Measurements from ENCODE around the gene RABAC1. TPM values are rescaled to one million over a fixed set of nuclear protein-coding genes. Genes with fewer than 3 reads are reported as not detected.

RABAC1 gene
- total RNA-seq, 1 experiment from 2014 or later = 64.4 TPM

DNA sequence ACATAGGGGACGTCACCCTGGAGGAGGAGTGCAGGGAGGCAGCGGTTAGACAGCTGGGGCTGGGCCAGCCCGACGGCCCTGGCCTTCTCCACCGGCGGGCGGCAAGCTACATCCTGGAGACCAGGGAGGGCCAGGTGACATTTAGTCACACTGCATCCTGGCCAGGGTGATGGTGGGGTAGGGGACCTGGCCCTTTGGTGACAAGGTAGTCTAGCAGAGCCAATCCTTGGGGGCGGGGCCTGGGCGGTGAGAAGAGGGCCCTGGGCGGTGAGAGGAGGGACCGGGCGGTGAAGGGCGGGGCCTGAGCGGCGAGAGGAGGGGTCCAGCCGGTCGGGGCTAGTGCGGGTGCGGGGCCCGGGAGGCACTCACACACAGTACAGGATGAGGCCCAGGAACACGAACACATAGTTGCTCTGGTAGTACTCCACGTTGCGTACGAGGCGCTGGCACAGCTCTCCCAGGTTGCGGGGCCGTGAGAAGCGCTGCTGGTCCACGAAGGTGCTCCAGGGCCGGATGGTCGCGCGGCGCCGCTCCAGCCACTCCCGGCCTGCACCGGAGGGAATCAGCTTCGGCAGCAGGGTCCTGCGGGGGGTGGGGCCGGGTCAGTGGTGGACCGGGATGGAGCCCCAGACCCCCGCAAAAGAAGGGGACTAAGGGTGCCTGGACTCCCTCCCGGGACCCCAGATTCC is 610 bp downstream of the RABAC1 start:
- peaks cover 13% of the 10 kb centered on the region for H3K4me1 Mint-ChIP-seq (ENCODE audit: low read depth, unreplicated experiment)
- TSS peak; percentile 69 for BruUV-seq (replicated peaks)
- Histone ChIP-seq H3K36me3 (ENCODE audit: control insufficient read depth, insufficient read depth, low read length) (no peaks in the 10 kb centered on the region), H3K4me3 (ENCODE audit: low read depth, low read length) (peak overlapping the region; percentile 82), H3K27me3 (replicated peaks; ENCODE audit: control insufficient read depth, insufficient read depth, low read length) (no peaks in the 10 kb centered on the region), H3K4me1 (peaks cover 14% of the 10 kb centered on the region), H3K9me3 (no peaks in the 10 kb centered on the region)
- TF ChIP-seq, protein P1, sequence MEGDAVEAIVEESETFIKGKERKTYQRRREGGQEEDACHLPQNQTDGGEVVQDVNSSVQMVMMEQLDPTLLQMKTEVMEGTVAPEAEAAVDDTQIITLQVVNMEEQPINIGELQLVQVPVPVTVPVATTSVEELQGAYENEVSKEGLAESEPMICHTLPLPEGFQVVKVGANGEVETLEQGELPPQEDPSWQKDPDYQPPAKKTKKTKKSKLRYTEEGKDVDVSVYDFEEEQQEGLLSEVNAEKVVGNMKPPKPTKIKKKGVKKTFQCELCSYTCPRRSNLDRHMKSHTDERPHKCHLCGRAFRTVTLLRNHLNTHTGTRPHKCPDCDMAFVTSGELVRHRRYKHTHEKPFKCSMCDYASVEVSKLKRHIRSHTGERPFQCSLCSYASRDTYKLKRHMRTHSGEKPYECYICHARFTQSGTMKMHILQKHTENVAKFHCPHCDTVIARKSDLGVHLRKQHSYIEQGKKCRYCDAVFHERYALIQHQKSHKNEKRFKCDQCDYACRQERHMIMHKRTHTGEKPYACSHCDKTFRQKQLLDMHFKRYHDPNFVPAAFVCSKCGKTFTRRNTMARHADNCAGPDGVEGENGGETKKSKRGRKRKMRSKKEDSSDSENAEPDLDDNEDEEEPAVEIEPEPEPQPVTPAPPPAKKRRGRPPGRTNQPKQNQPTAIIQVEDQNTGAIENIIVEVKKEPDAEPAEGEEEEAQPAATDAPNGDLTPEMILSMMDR (IDR thresholded peaks at IDR 0.05; ENCODE audit: insufficient read depth in 1 of 2, low read depth in 1 of 2, low read length in 1 of 2, severe bottlenecking in 1 of 2, unreplicated experiment in 1 of 2) = no peak
- H3K27ac Mint-ChIP-seq (ENCODE audit: unreplicated experiment) = peak overlapping the region; percentile 81
- ChIA-PET CTCF (interaction anchor here (0.5 to 2.7 kb wide), 12 partner anchors 9 to 252 kb away, joined by 3 to 18 read pairs (median 4); partner anchors contain the start of gene RPS19), POLR2A (interaction anchor here (1.0 to 1.6 kb wide), 2 partner anchors 99 to 118 kb away, joined by 3 to 10 read pairs; partner anchors contain the start of gene ZNF574)
- intact Hi-C loops (cut with micrococcal nuclease; ENCODE audit: unreplicated experiment) = loop anchor here (1.0 kb wide), 4 partner anchors 74 to 284 kb away; partner anchors contain the start of gene GSK3A
- DNase-seq = peak; percentile 90 to 92
- H3K4me3 Mint-ChIP-seq (ENCODE audit: unreplicated experiment) = peak overlapping the region; percentile 78
- peaks cover 6% of the 10 kb centered on the region for H3K36me3 Mint-ChIP-seq (ENCODE audit: insufficient read depth, unreplicated experiment)
- H3K27me3 Mint-ChIP-seq (ENCODE audit: insufficient read depth, unreplicated experiment) = no peaks in the 10 kb centered on the region
- no peaks in the 10 kb centered on the region for H3K9me3 Mint-ChIP-seq (ENCODE audit: unreplicated experiment)

DNA sequence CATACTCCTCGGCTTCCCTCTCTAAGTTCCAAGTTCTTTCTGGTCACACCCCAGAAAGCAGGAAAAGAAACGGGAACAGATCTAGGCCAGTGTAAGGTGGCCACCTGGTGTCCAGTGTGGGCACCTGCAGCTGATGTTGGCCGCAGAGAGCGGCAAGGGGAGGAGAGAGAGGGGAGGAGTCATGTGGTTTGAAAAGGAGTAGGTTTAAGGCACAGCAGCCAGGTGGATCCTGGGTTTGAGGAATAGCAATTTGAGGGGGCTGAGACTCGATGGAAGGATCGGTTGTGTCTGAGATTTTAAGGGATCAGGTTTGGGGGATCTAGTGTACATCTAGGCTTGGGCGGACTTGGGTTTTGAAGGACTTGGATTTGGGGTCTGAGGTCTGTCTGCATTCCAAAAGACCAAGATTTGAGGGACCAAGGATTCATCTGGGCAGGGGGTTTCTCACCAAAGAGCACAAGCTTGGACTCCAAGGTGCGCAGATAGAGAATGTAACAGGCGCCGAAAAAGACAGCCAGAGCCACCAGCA is 1.2 kb downstream of the RABAC1 start:
- peak overlapping the region; percentile 82 for H3K4me3 ChIP-seq (ENCODE audit: low read depth, low read length)
- Mint-ChIP-seq H3K9me3 (ENCODE audit: unreplicated experiment) (no peaks in the 10 kb centered on the region), H3K27me3 (ENCODE audit: insufficient read depth, unreplicated experiment) (no peaks in the 10 kb centered on the region), H3K36me3 (ENCODE audit: insufficient read depth, unreplicated experiment) (peaks cover 6% of the 10 kb centered on the region), H3K4me3 (ENCODE audit: unreplicated experiment) (peak overlapping the region; percentile 78), H3K27ac (ENCODE audit: unreplicated experiment) (peak overlapping the region; percentile 81), H3K4me1 (ENCODE audit: low read depth, unreplicated experiment) (peaks cover 13% of the 10 kb centered on the region)
- CTCF ChIA-PET = interaction anchor here (0.5 to 2.7 kb wide), 6 partner anchors 26 to 98 kb away, joined by 3 to 18 read pairs (median 4); partner anchors contain the start of gene RPS19
- no peaks in the 10 kb centered on the region for H3K9me3 ChIP-seq
- H3K4me1 ChIP-seq = peaks cover 14% of the 10 kb centered on the region
- DNase-seq = peak; percentile 86 to 87
- intact Hi-C loops (cut with micrococcal nuclease; ENCODE audit: unreplicated experiment) = loop anchor here (1.0 kb wide), 1 partner anchor 85 kb away; no protein-coding TSS in a partner anchor
- no peaks in the 10 kb centered on the region for H3K27me3 ChIP-seq (replicated peaks; ENCODE audit: control insufficient read depth, insufficient read depth, low read length)
- BruUV-seq (replicated peaks) = TSS peak; percentile 59
- no peaks in the 10 kb centered on the region for H3K36me3 ChIP-seq (ENCODE audit: control insufficient read depth, insufficient read depth, low read length)
- TF ChIP-seq, protein P1 (IDR thresholded peaks at IDR 0.05; ENCODE audit: insufficient read depth in 1 of 2, low read depth in 1 of 2, low read length in 1 of 2, severe bottlenecking in 1 of 2, unreplicated experiment in 1 of 2) = peak; percentile 91 to 92
- POLR2A ChIA-PET = interaction anchor here (0.6 to 1.6 kb wide), 2 partner anchors 55 to 99 kb away, joined by 9 to 10 read pairs; no protein-coding TSS in a partner anchor

DNA sequence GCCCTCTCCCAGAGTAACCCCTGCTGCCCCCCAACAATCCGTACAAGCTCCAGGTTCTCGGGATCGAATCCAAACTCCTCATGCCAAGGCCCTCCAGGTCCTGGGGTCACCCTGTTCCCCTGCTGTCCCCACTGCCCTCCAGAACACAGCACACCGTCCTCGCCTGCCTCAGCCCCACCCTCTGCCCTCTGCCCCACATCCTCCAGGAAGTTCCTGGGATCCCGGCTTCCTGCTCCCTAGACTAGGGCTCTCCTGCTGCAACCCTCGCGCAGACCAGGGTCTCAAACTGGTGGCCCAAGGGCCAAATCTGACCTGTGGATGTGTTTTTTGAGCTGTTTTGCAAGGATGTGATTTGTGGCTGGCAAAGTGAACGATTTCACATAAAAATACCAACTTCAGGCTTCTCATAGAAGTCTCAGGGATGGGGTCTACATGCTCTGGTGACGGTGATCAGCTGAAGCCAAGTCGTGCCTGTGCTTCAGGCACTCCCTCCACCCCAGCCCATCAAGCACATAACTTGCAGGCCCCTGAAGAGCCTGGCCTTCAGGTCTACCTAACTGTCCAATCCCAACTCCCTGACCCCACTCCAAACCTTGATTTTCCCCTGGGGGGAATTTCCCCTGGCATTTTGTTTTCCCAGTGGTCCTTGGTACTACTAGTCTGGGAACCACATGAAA is 1.8 kb downstream of the RABAC1 start:
- Histone ChIP-seq H3K9me3 (no peaks in the 10 kb centered on the region), H3K4me3 (ENCODE audit: low read depth, low read length) (no peak overlapping the region), H3K27me3 (replicated peaks; ENCODE audit: control insufficient read depth, insufficient read depth, low read length) (no peaks in the 10 kb centered on the region), H3K4me1 (peaks cover 14% of the 10 kb centered on the region), H3K36me3 (ENCODE audit: control insufficient read depth, insufficient read depth, low read length) (no peaks in the 10 kb centered on the region)
- ChIA-PET POLR2A (interaction anchor here (0.6 kb wide), 1 partner anchor 56 kb away, joined by 9 read pairs; no protein-coding TSS in a partner anchor), CTCF (interaction anchor here (1.3 to 2.7 kb wide), 4 partner anchors 26 to 97 kb away, joined by 4 to 18 read pairs (median 10); partner anchors contain the start of gene RPS19)
- Mint-ChIP-seq H3K4me1 (ENCODE audit: low read depth, unreplicated experiment) (peaks cover 13% of the 10 kb centered on the region), H3K9me3 (ENCODE audit: unreplicated experiment) (no peaks in the 10 kb centered on the region), H3K27ac (ENCODE audit: unreplicated experiment) (peak overlapping the region; percentile 81), H3K27me3 (ENCODE audit: insufficient read depth, unreplicated experiment) (no peaks in the 10 kb centered on the region), H3K36me3 (ENCODE audit: insufficient read depth, unreplicated experiment) (peaks cover 6% of the 10 kb centered on the region), H3K4me3 (ENCODE audit: unreplicated experiment) (peak overlapping the region; percentile 78)
- no peak for DNase-seq
- BruUV-seq (replicated peaks) = no TSS peak
- intact Hi-C loops (cut with micrococcal nuclease; ENCODE audit: unreplicated experiment) = no loop called here
- TF ChIP-seq, protein P1 (IDR thresholded peaks at IDR 0.05; ENCODE audit: insufficient read depth in 1 of 2, low read depth in 1 of 2, low read length in 1 of 2, severe bottlenecking in 1 of 2, unreplicated experiment in 1 of 2) = no peak

Measured in Caco-2 (cell line).